ENCODE measurements around the gene FOXO4. TPM values are rescaled to one million over a fixed set of nuclear protein-coding genes. Genes with fewer than 3 reads are reported as not detected.

FOXO4 gene
- total RNA-seq, 1 experiment from 2014 or later = 48.3 TPM

GRCh38 chrX:71102292-71102691, 6.6 kb downstream of the FOXO4 start (continued):
- no peak for TF ChIP-seq TEAD4 (CRISPR knock-in tag; IDR thresholded peaks at IDR 0.05)
- no peak for TF ChIP-seq CDX4 (CRISPR knock-in tag; IDR thresholded peaks at IDR 0.05; ENCODE audit: borderline replicate concordance)
- no peak for TF ChIP-seq CREB1 (CRISPR knock-in tag; IDR thresholded peaks at IDR 0.05)
- no peak for TF ChIP-seq ZNF671 (CRISPR knock-in tag; IDR thresholded peaks at IDR 0.05)
- TF ChIP-seq FOXP1 (CRISPR knock-in tag; IDR thresholded peaks at IDR 0.05; ENCODE audit: borderline replicate concordance) = no peak
- TF ChIP-seq TCF7 (CRISPR knock-in tag; IDR thresholded peaks at IDR 0.05; ENCODE audit: low read depth) = no peak
- no peak for TF ChIP-seq IRF1 (CRISPR knock-in tag; IDR thresholded peaks at IDR 0.05)
- TF ChIP-seq RORB (CRISPR knock-in tag; IDR thresholded peaks at IDR 0.05) = no peak
- no peak for TF ChIP-seq ESRRA (CRISPR knock-in tag; IDR thresholded peaks at IDR 0.05; ENCODE audit: borderline replicate concordance)
- no peak for TF ChIP-seq ZNF219 (CRISPR knock-in tag; IDR thresholded peaks at IDR 0.05; ENCODE audit: borderline replicate concordance)

- TF ChIP-seq ATF2 (CRISPR knock-in tag; IDR thresholded peaks at IDR 0.05; ENCODE audit: borderline replicate concordance, low read depth) (no peak), FOXP4 (CRISPR knock-in tag; IDR thresholded peaks at IDR 0.05) (no peak), ZNF219 (CRISPR knock-in tag; IDR thresholded peaks at IDR 0.05; ENCODE audit: borderline replicate concordance) (no peak), E2F4 (CRISPR knock-in tag; IDR thresholded peaks at IDR 0.05; ENCODE audit: borderline replicate concordance, low read depth) (no peak), MXD4 (CRISPR knock-in tag; IDR thresholded peaks at IDR 0.05; ENCODE audit: borderline replicate concordance) (no peak), JUN (CRISPR knock-in tag; IDR thresholded peaks at IDR 0.05) (no peak), NR2C2 (CRISPR knock-in tag; IDR thresholded peaks at IDR 0.05) (no peak), E2F1 (CRISPR knock-in tag; IDR thresholded peaks at IDR 0.05) (no peak), ZNF138 (CRISPR knock-in tag; conservative IDR thresholded peaks at IDR 0.05) (no peak), ZNF232 (CRISPR knock-in tag; IDR thresholded peaks at IDR 0.05) (no peak), FOXP1 (CRISPR knock-in tag; IDR thresholded peaks at IDR 0.05; ENCODE audit: borderline replicate concordance) (no peak), JAZF1 (CRISPR knock-in tag; IDR thresholded peaks at IDR 0.05) (no peak), CREB1 (CRISPR knock-in tag; IDR thresholded peaks at IDR 0.05) (no peak), FOXK1 (CRISPR knock-in tag; IDR thresholded peaks at IDR 0.05) (no peak)
- CTCF ChIA-PET = interaction anchor here (0.9 to 1.5 kb wide), 3 partner anchors 9 to 25 kb away, joined by 3 to 4 read pairs (median 3); partner anchors contain the start of gene MED12
- peaks cover 10% of the 10 kb centered on the region for H3K27me3 Mint-ChIP-seq (ENCODE audit: low read depth)
- H3K4me1 Mint-ChIP-seq = peaks cover 62% of the 10 kb centered on the region
- DNase-seq (ENCODE audit: low spot score) (peak; percentile 66), ATAC-seq (peak; percentile 71)
- no peaks in the 10 kb centered on the region for H3K9me3 Mint-ChIP-seq
- peak overlapping the region; percentile 66 for H3K4me3 Mint-ChIP-seq
- POLR2A ChIA-PET = interaction anchor here (0.7 kb wide), 2 partner anchors 15 to 1435 kb away, joined by 3 to 4 read pairs; partner anchors contain the start of gene MED12
- H3K27ac Mint-ChIP-seq = peak overlapping the region; percentile 93
- 0 out of 2 replicates have a peak, but pooled peaks cover 3% of the 10 kb centered on the region for H3K36me3 Mint-ChIP-seq
Observed at GRCh38 chrX:71103110-71103983, 7.7 kb downstream of the FOXO4 start.
